Adrenal gland (tissue), 12 donors: ENCODE measurements around the gene TJP3. TPM values are rescaled to one million over a fixed set of nuclear protein-coding genes. Genes with fewer than 3 reads are reported as not detected.

Experiments used
- DNase-seq, 7 donors: peaks; one replicate each; pipeline ENCODE4 v3.0.0-alpha.2; 2019 to 2020
- H3K27ac ChIP-seq, 5 donors: fragments of 200-600 bp; sonication (generic) in 4 of 5; 1 replicate in 3 of 5; 2 replicates in 2 of 5; pipeline versions ENCODE4 v1.5.1 to v1.8.0; 2016 to 2020; ENCODE audit warnings: mild to moderate bottlenecking in 1 of 5
- H3K27me3 ChIP-seq: fragments of 200-600 bp; 2 replicates; pipeline ENCODE4 v1.8.0; 2021
- H3K36me3 ChIP-seq, 2 donors: fragments of 200-600 bp; replicated peaks in 1 of 2; 1 replicate in 1 of 2; 2 replicates in 1 of 2; pipeline versions ENCODE4 v1.5.1 to v1.8.0; 2018 to 2022
- H3K4me1 ChIP-seq, 2 donors: fragments of 200-600 bp; replicated peaks in 1 of 2; 1 replicate in 1 of 2; 2 replicates in 1 of 2; pipeline versions ENCODE4 v1.5.1 to v1.8.0; 2018 to 2021
- H3K4me3 ChIP-seq, 4 donors: fragments of 200-600 bp; sonication (generic) in 3 of 4; one replicate each; pipeline ENCODE4 v1.5.1; 2016 to 2018
- H3K9me3 ChIP-seq, 3 donors: fragments of 200-600 bp; sonication (generic) in 1 of 3; replicated peaks in 1 of 3; 1 replicate in 2 of 3; 2 replicates in 1 of 3; pipeline versions ENCODE4 v1.5.1 to v1.8.0; 2016 to 2021
- POLR2A ChIP-seq, 2 donors: fragments of 450-650 bp; IDR thresholded peaks; one replicate each; pipeline ENCODE4 v1.6.1; 2017; ENCODE audit warnings: antibody characterized with exemption in 2 of 2, mild to moderate bottlenecking in 2 of 2, moderate library complexity in 1 of 2
- WGBS, 4 donors: extraction: QIAGEN DNeasy Blood & Tissue Kit in 2 of 4; methylation state at CpG; one replicate each; pipeline versions ENCODE4 v1.1.5 to v1.1.7; 2013 to 2017; 5-methylcytosine and 5-hydroxymethylcytosine counted together
- intact Hi-C, 2 donors: fragments of 100-400 bp; cut with DNase I; formaldehyde crosslinking; loops; one replicate each; pipeline versions ENCODE4 v1.14.1 to v1.15.0; 2022 to 2023
- polyA plus RNA-seq, 3 donors: library from polyadenylated mRNA; stranded (reverse); fragments of 200-250 nt in 2 of 3; fragments of 350-450 nt in 1 of 3; fragmentation: Illumina TruSeq in 1 of 3; extraction: RNeasy Lipid Tissue Mini Kit (QIAGEN cat#74804) in 1 of 3; gene quantifications; one replicate each; pipeline ENCODE4 v1.2.3, GENCODE V29; 2013 to 2014
- total RNA-seq, 9 donors: library from RNA; depleted of rRNA in 4 of 9; stranded (reverse); fragments of >200 nt in 4 of 9; fragments of 120-200 nt in 1 of 9; fragmentation: NEBNext Ultra II Directional in 1 of 9; extraction: Animal tissue kit (Norgen Biotek cat#: 25700) in 1 of 9; gene quantifications; one replicate each; pipeline versions ENCODE4 v1.1.0 to v1.2.4, GENCODE V29; 2013 to 2023
- TF ChIP-seq, protein P1 (sequence below), 6 experiments: fragments of 450-650 bp in 4 of 6; fragments of 200-600 bp in 2 of 6; sonication (generic) in 1 of 6; IDR thresholded peaks; 1 replicate in 5 of 6; 2 replicates in 1 of 6; pipeline versions ENCODE4 v1.5.1 to v1.8.0; 2016 to 2021; ENCODE audit warnings: antibody characterized with exemption in 6 of 6, mild to moderate bottlenecking in 2 of 6, moderate library complexity in 1 of 6
- donor health status: healthy with polysubstance abuse.
- donor health status: Bipolar disorder and iron deficiency.
- donor health status: DM: yes; HTN: yes; CAD: no.
- donor health status: DM: no; HTN: no; CAD: no.
- donor health status: DM: no; HTN: no; CAD: no.
- donor health status: DM: yes; HTN: yes; CAD: no.

Gene TJP3
- total and polyA plus RNA-seq, 12 donors = 0.07 to 2.5 (median 0.24) TPM; not detected in 6

- H3K9me3 ChIP-seq = no peaks in the 10 kb centered on the region
- peaks cover 0 to 24% of the 10 kb centered on the region in 2 donors for H3K36me3 ChIP-seq
- no peaks in the 10 kb centered on the region for H3K27me3 ChIP-seq
- no peak overlapping the region for H3K27ac ChIP-seq
- TF ChIP-seq POLR2A (IDR thresholded peaks at IDR 0.05) = no peak
- TF ChIP-seq, protein P1, sequence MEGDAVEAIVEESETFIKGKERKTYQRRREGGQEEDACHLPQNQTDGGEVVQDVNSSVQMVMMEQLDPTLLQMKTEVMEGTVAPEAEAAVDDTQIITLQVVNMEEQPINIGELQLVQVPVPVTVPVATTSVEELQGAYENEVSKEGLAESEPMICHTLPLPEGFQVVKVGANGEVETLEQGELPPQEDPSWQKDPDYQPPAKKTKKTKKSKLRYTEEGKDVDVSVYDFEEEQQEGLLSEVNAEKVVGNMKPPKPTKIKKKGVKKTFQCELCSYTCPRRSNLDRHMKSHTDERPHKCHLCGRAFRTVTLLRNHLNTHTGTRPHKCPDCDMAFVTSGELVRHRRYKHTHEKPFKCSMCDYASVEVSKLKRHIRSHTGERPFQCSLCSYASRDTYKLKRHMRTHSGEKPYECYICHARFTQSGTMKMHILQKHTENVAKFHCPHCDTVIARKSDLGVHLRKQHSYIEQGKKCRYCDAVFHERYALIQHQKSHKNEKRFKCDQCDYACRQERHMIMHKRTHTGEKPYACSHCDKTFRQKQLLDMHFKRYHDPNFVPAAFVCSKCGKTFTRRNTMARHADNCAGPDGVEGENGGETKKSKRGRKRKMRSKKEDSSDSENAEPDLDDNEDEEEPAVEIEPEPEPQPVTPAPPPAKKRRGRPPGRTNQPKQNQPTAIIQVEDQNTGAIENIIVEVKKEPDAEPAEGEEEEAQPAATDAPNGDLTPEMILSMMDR (IDR thresholded peaks at IDR 0.05) = no peak
- H3K4me1 ChIP-seq = no peaks in the 10 kb centered on the region
- WGBS, 4 donors = 69 to 76% (median 73%) methylated on average over 13 to 53 of the region's 53 CpGs
- H3K4me3 ChIP-seq = no peak overlapping the region
- intact Hi-C loops = no loop called here
- no peak for DNase-seq
Measured at GRCh38 chr19:3770136-3770999, 62.2 kb downstream of the TJP3 start.

DNA sequence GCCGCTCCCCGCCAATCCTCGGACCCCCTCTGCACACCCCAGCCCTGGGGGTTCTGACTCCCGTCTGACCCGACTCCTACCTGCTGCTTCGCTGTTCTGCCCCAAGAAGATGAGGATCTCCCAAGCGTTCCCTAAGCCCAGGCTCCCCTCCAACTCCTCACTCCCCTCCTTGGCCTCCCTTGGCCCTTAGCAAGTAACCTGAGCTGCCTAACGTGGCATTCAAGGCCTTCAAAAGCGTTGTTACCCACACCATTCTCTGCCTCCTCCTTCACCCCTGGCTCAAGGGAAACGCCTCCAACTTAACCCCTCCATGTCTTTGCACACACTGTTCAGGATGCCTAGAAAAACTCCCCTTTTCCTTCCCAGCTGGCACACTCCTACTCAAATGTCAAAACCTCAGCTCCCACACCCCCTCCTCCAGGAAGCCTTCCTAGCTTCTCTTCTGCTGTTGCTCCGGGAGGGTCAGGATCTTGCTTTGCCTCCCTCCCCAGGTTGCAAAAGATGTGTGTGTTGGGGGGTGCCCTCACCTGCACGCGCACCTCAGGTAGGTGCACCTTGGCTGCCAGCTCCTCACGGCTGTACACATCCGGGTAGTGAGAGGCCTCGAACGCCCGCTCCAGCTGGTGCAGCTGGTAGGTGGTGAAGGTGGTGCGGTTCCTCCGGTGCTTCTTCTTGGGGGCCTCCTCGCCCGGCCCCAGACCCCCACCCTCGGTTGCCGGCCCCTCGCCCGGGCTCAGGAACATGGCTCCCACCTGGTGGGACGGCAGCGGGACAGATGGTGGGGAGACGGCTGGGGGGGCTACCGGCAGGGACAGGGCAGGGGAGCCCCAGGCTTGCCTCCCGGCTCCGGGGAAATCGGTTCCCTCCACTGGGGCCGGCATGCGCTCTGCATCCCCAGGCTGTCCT, 63.1 kb downstream of the TJP3 start:
- H3K4me1 ChIP-seq = no peaks in the 10 kb centered on the region
- WGBS, 4 donors = 71 to 80% (median 75%) methylated on average over 21 to 35 of the region's 35 CpGs
- TF ChIP-seq, protein P1 (IDR thresholded peaks at IDR 0.05) = no peak
- TF ChIP-seq POLR2A (IDR thresholded peaks at IDR 0.05) = no peak
- DNase-seq = no peak
- no peak overlapping the region for H3K27ac ChIP-seq
- H3K36me3 ChIP-seq = peaks cover 0 to 17% of the 10 kb centered on the region in 2 donors
- intact Hi-C loops = no loop called here
- no peaks in the 10 kb centered on the region for H3K27me3 ChIP-seq
- H3K9me3 ChIP-seq = no peaks in the 10 kb centered on the region
- H3K4me3 ChIP-seq = no peak overlapping the region

GRCh38 chr19:3771906-3772455, 63.8 kb downstream of the TJP3 start, which contains the start of gene RAX2:
TSS of gene RAX2 (minus strand) at chr19:3772228. CDS start at chr19:3771742, 486 bp downstream.
- intact Hi-C loops = no loop called here
- H3K4me3 ChIP-seq = no peak within 1 kb of the TSS
- 26 to 39% (median 34%) methylated on average over 9 to 23 of the region's 23 CpGs for WGBS, 4 donors
- no peak for DNase-seq
- no peaks in the 10 kb centered on the region for H3K27me3 ChIP-seq
- H3K36me3 ChIP-seq = peaks cover 0 to 10% of the 10 kb centered on the region in 2 donors
- no peaks in the 10 kb centered on the region for H3K4me1 ChIP-seq
- no peak for TF ChIP-seq POLR2A (IDR thresholded peaks at IDR 0.05)
- TF ChIP-seq, protein P1 (IDR thresholded peaks at IDR 0.05) = no peak
- no peaks in the 10 kb centered on the region for H3K9me3 ChIP-seq
- H3K27ac ChIP-seq = no peak within 1 kb of the TSS
